GM12891 (cell line): ENCODE measurements around the gene ARID4B.
A peak's percentile ranks its signal among the peaks of the same experiment; 100 is the strongest.

ENCODE experiments used
- DNase-seq: peaks from one replicate; pipeline ENCODE4 v3.0.0; 2011; ENCODE audit warnings: low spot score; ENCODE audit not compliant: insufficient read length
- FAIRE-seq: peaks from 2 replicates; lab custom pipeline; 2011; peaks lifted over from hg19 to GRCh38; lab: Jason Lieb, UNC
- PAX5 ChIP-seq: IDR thresholded peaks from 2 replicates; pipeline ENCODE4 v1.6.1; 2011; ENCODE audit warnings: low read length, moderate library complexity, mild to moderate bottlenecking; ENCODE audit not compliant: insufficient read depth, severe bottlenecking
- POLR2A ChIP-seq: IDR thresholded peaks from 2 replicates; pipeline ENCODE4 v1.6.1; 2011; ENCODE audit warnings: low read depth, low read length, control low read depth
- POLR2AphosphoS5 ChIP-seq: IDR thresholded peaks from 2 replicates; pipeline ENCODE4 v1.6.1; 2011; ENCODE audit warnings: low read depth, low read length, control low read depth
- POU2F2 ChIP-seq: IDR thresholded peaks from 2 replicates; pipeline ENCODE4 v1.6.1; 2011; ENCODE audit warnings: low read depth, mild to moderate bottlenecking, control low read depth, low read length, moderate library complexity
- SPI1 ChIP-seq: IDR thresholded peaks from 2 replicates; pipeline ENCODE4 v1.6.1; 2011; ENCODE audit warnings: low read depth, low read length, control low read depth
- TAF1 ChIP-seq: IDR thresholded peaks from 2 replicates; pipeline ENCODE4 v1.6.1; 2011; ENCODE audit warnings: low read depth, low read length, control low read depth

Gene ARID4B

DNA sequence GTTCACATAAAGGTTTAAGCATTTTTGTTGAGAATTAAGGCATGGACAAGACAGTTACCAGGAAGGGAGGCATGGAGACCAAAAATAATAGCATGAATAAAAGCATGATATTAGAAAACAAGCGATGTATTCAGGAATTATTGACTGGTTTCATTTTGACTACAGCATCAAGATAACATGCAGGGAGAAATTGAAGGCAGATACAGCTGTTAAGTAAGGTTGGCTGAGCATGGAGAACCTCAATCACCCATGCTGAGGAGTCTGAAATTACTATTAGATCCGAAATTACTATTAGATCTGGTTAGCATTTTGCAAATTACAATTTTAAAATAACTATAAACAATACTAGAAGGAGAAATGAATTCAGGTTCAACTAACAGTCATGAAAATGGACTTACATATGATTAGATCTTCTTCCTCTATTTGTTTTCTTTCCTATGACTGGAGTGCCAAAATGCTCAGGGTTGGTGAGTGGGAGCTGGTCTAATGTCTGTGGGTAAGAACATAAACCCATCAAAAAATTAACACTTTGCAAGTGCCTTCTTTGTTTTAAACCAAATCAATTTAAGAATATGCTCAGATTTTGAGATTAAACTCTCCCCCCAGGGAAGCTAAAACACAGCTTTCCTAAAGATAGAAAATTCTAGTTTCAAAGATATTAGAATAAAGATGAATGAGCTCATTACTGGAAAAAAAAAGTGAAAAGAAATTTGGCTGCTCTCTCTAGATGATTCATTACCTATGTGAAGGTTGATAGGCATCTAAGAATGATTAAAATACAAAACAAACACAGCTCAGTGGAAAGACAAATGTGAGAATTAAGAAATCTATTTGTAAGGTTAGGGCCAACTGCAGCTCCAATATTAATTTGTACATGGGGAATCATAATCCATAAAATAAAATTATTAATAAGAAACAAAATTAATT, 81.7 kb downstream of the ARID4B start:
- DNase-seq (no peak), FAIRE-seq (peak; percentile 90)

GRCh38 chr1:235244974-235245592, 82.9 kb downstream of the ARID4B start:
- FAIRE-seq (peak; percentile 64), DNase-seq (no peak)
- TF ChIP-seq POLR2A (no peak), TAF1 (no peak), POLR2AphosphoS5 (no peak), SPI1 (no peak), POU2F2 (no peak), PAX5 (no peak)

More for the DNA sequence above, 81.7 kb downstream of the ARID4B start:
- TF ChIP-seq PAX5 = peak; percentile 78
- no peak for TF ChIP-seq POLR2AphosphoS5
- TF ChIP-seq POLR2A = no peak
- TF ChIP-seq TAF1 = no peak

- TF ChIP-seq PAX5 = no peak
- FAIRE-seq = no peak
- no peak for DNase-seq
These were observed 87.0 kb downstream of the ARID4B start for GRCh38 chr1:235240960-235241359.

- DNase-seq = no peak
- no peak for TF ChIP-seq POLR2A
- TF ChIP-seq TAF1 = no peak
- TF ChIP-seq POU2F2 = no peak
- no peak for TF ChIP-seq SPI1
- TF ChIP-seq POLR2AphosphoS5 = no peak
- no peak for TF ChIP-seq PAX5
- peak; percentile 13 for FAIRE-seq
These were observed 88.1 kb downstream of the ARID4B start for GRCh38 chr1:235239851-235240250.

GRCh38 chr1:235238558-235238957, 89.4 kb downstream of the ARID4B start:
- FAIRE-seq = no peak
- DNase-seq = no peak
- TF ChIP-seq POU2F2 = no peak
- TF ChIP-seq POLR2AphosphoS5 = no peak
- TF ChIP-seq PAX5 = no peak
- TF ChIP-seq SPI1 = no peak
- TF ChIP-seq TAF1 = no peak
- TF ChIP-seq POLR2A = no peak

DNA sequence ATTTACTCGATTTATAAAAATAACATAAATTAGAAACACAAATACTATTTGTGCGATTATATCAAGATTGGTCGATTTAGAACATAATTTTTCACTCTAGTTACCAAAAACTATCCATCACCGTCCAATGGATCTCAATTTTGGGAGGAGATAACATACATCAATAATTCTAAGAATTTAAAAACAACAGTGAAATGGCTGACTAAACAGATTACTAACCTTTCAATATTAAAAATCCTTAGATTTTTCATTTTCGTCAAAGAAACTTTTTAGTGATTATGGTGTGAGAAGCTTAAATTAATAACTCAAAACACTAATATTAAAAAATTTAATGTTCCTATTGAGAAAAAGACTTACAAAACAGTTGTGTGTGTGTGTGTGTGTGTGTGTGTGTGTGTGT, 91.9 kb downstream of the ARID4B start:
- no peak for FAIRE-seq
- no peak for DNase-seq
- TF ChIP-seq TAF1 (no peak), POLR2A (no peak), PAX5 (no peak), POLR2AphosphoS5 (no peak), SPI1 (no peak), POU2F2 (no peak)

- no peak for DNase-seq
- no peak for TF ChIP-seq PAX5
- TF ChIP-seq POLR2AphosphoS5 = no peak
- no peak for TF ChIP-seq TAF1
- no peak for FAIRE-seq
These were observed 98.1 kb downstream of the ARID4B start for GRCh38 chr1:235229868-235230267.

- DNase-seq (no peak), FAIRE-seq (no peak)
These were observed 100.6 kb downstream of the ARID4B start for GRCh38 chr1:235227414-235227813.

DNA sequence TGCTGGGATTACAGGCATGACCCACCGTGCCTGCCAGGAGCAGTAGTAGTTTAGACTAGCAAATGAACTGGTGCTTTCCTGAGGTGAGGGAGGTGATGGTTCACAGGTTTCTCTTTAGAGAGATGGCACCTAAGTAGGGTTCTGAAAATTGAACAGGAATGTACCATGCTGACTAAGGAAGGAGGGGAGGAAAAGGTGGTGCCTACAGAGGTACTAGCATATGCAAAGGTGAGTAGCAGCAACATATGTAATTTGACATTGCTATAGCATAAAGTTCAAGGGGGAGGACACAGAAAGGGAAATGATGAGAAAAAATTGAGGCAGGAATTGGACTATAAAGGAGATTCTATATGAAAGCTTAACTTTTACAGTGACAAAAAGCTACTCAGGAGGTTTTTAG, 101.0 kb downstream of the ARID4B start:
- FAIRE-seq = no peak
- no peak for DNase-seq
- no peak for TF ChIP-seq POLR2AphosphoS5
- TF ChIP-seq PAX5 = no peak
- TF ChIP-seq POU2F2 = no peak

More at GRCh38 chr1:235227414-235227813, 100.6 kb downstream of the ARID4B start:
- TF ChIP-seq POLR2A (no peak), TAF1 (no peak), PAX5 (no peak), POLR2AphosphoS5 (no peak), POU2F2 (no peak), SPI1 (no peak)

DNA sequence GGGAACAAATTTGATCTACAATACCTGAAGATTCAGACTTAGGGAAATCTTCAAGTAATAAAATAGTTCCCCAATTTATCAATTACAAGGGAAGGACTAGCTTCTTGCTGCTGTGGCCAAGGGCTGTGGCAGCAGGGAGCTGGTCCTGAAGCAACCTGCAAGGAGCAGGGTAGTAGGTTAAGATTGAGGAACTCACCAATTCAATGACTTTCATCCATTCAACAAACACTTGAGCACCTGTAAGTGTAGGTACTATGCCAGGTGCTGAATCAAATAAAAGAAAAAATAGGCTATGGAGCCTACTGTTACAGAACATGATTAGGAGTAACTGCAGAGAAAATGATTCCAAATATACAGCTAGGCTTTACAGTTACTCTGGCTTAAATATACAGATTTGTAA, 102.7 kb downstream of the ARID4B start:
- DNase-seq = no peak
- TF ChIP-seq TAF1 = no peak
- no peak for TF ChIP-seq POU2F2
- no peak for TF ChIP-seq POLR2AphosphoS5
- no peak for TF ChIP-seq POLR2A
- no peak for TF ChIP-seq SPI1
- no peak for TF ChIP-seq PAX5
- no peak for FAIRE-seq

GRCh38 chr1:235221653-235222375, 106.2 kb downstream of the ARID4B start:
- DNase-seq (no peak), FAIRE-seq (no peak)
- TF ChIP-seq PAX5 = no peak
- TF ChIP-seq POLR2AphosphoS5 = no peak
- TF ChIP-seq TAF1 = no peak
- TF ChIP-seq POU2F2 = no peak
- TF ChIP-seq POLR2A = no peak
